Naive thymus-derived CD8-positive, alpha-beta T cell (primary cell): ENCODE results near the gene GEMIN5. TPM values are rescaled to one million over a fixed set of nuclear protein-coding genes. Genes with fewer than 3 reads are reported as not detected.

Experiments
- ATAC-seq, 2 donors: fragments of 150-1000 bp; cut with Tn5 transposase in 1 of 2; sonication (Bioruptor Pico), chemical (Tn5 transposase) in 1 of 2; 1 replicate in 1 of 2; 2 replicates in 1 of 2; pipeline ENCODE4 v1.10.0; 2021; ENCODE audit warnings: mild to moderate bottlenecking in 2 of 2, moderate library complexity in 2 of 2
- POLR2A ChIA-PET: fragments of 350-600 bp; sonication (Branson Sonifier 250); formaldehyde crosslinking; loops from one replicate; lab custom pipeline; 2021; ENCODE audit warnings: antibody characterized with exemption; lab: Charles Lee
- DNase-seq, 10 donors: peaks; one replicate each; pipeline versions ENCODE4 v3.0.0 to v3.0.0-alpha.2; 2020 to 2022
- H3K27ac Mint-ChIP-seq, 10 donors: one replicate each; pipeline ENCODE4 v1.8.0; 2020 to 2022; ENCODE audit warnings: mild to moderate bottlenecking in 10 of 10, mixed read lengths in 10 of 10, moderate library complexity in 4 of 10, inconsistent platforms in 1 of 10
- H3K27me3 Mint-ChIP-seq, 5 donors: one replicate each; pipeline ENCODE4 v1.8.0; 2021 to 2022; ENCODE audit warnings: mixed read lengths in 5 of 5
- H3K36me3 Mint-ChIP-seq, 3 donors: one replicate each; pipeline ENCODE4 v1.8.0; 2020 to 2022; ENCODE audit warnings: mixed read lengths in 3 of 3, mild to moderate bottlenecking in 2 of 3, inconsistent platforms in 1 of 3
- H3K4me1 Mint-ChIP-seq, 4 donors: one replicate each; pipeline ENCODE4 v1.8.0; 2021 to 2022; ENCODE audit warnings: mixed read lengths in 4 of 4
- H3K4me3 Mint-ChIP-seq, 10 donors: one replicate each; pipeline ENCODE4 v1.8.0; 2020 to 2022; ENCODE audit warnings: mild to moderate bottlenecking in 10 of 10, mixed read lengths in 10 of 10, moderate library complexity in 6 of 10, inconsistent platforms in 1 of 10
- H3K9me3 Mint-ChIP-seq, 9 donors: one replicate each; pipeline ENCODE4 v1.8.0; 2020 to 2022; ENCODE audit warnings: mixed read lengths in 9 of 9, mild to moderate bottlenecking in 3 of 9, inconsistent platforms in 1 of 9, moderate library complexity in 1 of 9
- polyA plus RNA-seq, 3 donors: library from polyadenylated mRNA; unstranded; fragments of 300-500 nt; fragmentation: Illumina TruSeq; gene quantifications; one replicate each; pipeline ENCODE4 v1.2.3, GENCODE V29; 2021
- total RNA-seq, 8 experiments: library from RNA in 2 of 8; stranded (reverse) in 2 of 8; gene quantifications; one replicate each; pipeline ENCODE4 v1.2.3 and lab custom pipeline; 2021 to 2026

The GEMIN5 gene
- total and polyA plus RNA-seq, 5 experiments from 2014 or later = 6.2 to 18.7 (median 10.5) TPM

- Mint-ChIP-seq H3K27ac (peak overlapping the region in 6 of 10 donors; percentile 1 to 43 (median 20)), H3K36me3 (peaks cover 0 to 86% (median 16%) of the 10 kb centered on the region in 3 donors), H3K27me3 (no peaks in the 10 kb centered on the region), H3K9me3 (no peaks in the 10 kb centered on the region), H3K4me3 (no peak overlapping the region), H3K4me1 (peaks cover 18 to 47% (median 31%) of the 10 kb centered on the region in 4 donors)
- POLR2A ChIA-PET = no interaction called here
- no peak for ATAC-seq
- no peak for DNase-seq
These were observed 71.2 kb downstream of the GEMIN5 start for GRCh38 chr5:154866841-154867240.

- POLR2A ChIA-PET = no interaction called here
- ATAC-seq (no peak), DNase-seq (no peak)
- H3K4me1 Mint-ChIP-seq = peaks cover 23 to 53% (median 42%) of the 10 kb centered on the region in 4 donors
- H3K9me3 Mint-ChIP-seq = no peaks in the 10 kb centered on the region
- H3K36me3 Mint-ChIP-seq = peaks cover 0 to 83% (median 12%) of the 10 kb centered on the region in 3 donors
- H3K4me3 Mint-ChIP-seq = no peak overlapping the region
- peak overlapping the region in 7 of 10 donors; percentile 2 to 71 (median 39) for H3K27ac Mint-ChIP-seq
- no peaks in the 10 kb centered on the region for H3K27me3 Mint-ChIP-seq
These were observed 72.4 kb downstream of the GEMIN5 start for GRCh38 chr5:154865466-154866184.

- Mint-ChIP-seq H3K27ac (peak overlapping the region; percentile 19 to 91 (median 57)), H3K4me1 (peaks cover 32 to 67% (median 50%) of the 10 kb centered on the region in 4 donors), H3K36me3 (peaks cover 0 to 71% (median 12%) of the 10 kb centered on the region in 3 donors), H3K27me3 (no peaks in the 10 kb centered on the region), H3K9me3 (no peaks in the 10 kb centered on the region), H3K4me3 (peak overlapping the region in 5 of 10 donors; percentile 8 to 92 (median 24))
- ATAC-seq = no peak
- no peak for DNase-seq
- POLR2A ChIA-PET = no interaction called here
These were observed 74.5 kb downstream of the GEMIN5 start for GRCh38 chr5:154863291-154864080.

- Mint-ChIP-seq H3K4me1 (peaks cover 34 to 65% (median 49%) of the 10 kb centered on the region in 4 donors), H3K27me3 (no peaks in the 10 kb centered on the region), H3K4me3 (peak overlapping the region in 8 of 10 donors; percentile 17 to 92 (median 56)), H3K27ac (peak overlapping the region; percentile 34 to 91 (median 74)), H3K36me3 (peaks cover 0 to 64% (median 12%) of the 10 kb centered on the region in 3 donors), H3K9me3 (no peaks in the 10 kb centered on the region)
- no peak for ATAC-seq
- DNase-seq = no peak
- POLR2A ChIA-PET = no interaction called here
These were observed 75.2 kb downstream of the GEMIN5 start for GRCh38 chr5:154862766-154863165.

- POLR2A ChIA-PET = no interaction called here
- no peak for DNase-seq
- Mint-ChIP-seq H3K4me1 (peaks cover 33 to 64% (median 50%) of the 10 kb centered on the region in 4 donors), H3K27ac (peak overlapping the region in 8 of 10 donors; percentile 63 to 91 (median 76)), H3K36me3 (peaks cover 0 to 58% (median 12%) of the 10 kb centered on the region in 3 donors), H3K9me3 (no peaks in the 10 kb centered on the region), H3K27me3 (no peaks in the 10 kb centered on the region), H3K4me3 (peak overlapping the region; percentile 22 to 97 (median 76))
- no peak for ATAC-seq
These were observed 76.1 kb downstream of the GEMIN5 start for GRCh38 chr5:154861946-154862345.

GRCh38 chr5:154860765-154861164 lies 77.2 kb downstream of the GEMIN5 start:
- Mint-ChIP-seq H3K4me3 (peak overlapping the region; percentile 87 to 97 (median 95)), H3K36me3 (peaks cover 0 to 47% (median 7%) of the 10 kb centered on the region in 3 donors), H3K9me3 (no peaks in the 10 kb centered on the region), H3K27ac (peak overlapping the region; percentile 91 to 100 (median 99)), H3K27me3 (no peaks in the 10 kb centered on the region), H3K4me1 (peaks cover 34 to 63% (median 51%) of the 10 kb centered on the region in 4 donors)
- ATAC-seq = no peak
- POLR2A ChIA-PET = interaction anchor here (1.0 kb wide), 1 partner anchor 210 kb away, joined by 4 read pairs; no protein-coding TSS in a partner anchor
- no peak for DNase-seq

GRCh38 chr5:154860123-154860522 lies 77.9 kb downstream of the GEMIN5 start:
- ATAC-seq = no peak
- POLR2A ChIA-PET = interaction anchor here (0.9 to 1.0 kb wide), 2 partner anchors 100 to 209 kb away, joined by 3 to 4 read pairs; no protein-coding TSS in a partner anchor
- no peaks in the 10 kb centered on the region for H3K9me3 Mint-ChIP-seq
- peak overlapping the region; percentile 87 to 97 (median 95) for H3K4me3 Mint-ChIP-seq
- peaks cover 32 to 59% (median 49%) of the 10 kb centered on the region in 4 donors for H3K4me1 Mint-ChIP-seq
- no peaks in the 10 kb centered on the region for H3K27me3 Mint-ChIP-seq
- no peak for DNase-seq
- peaks cover 0 to 40% (median 3%) of the 10 kb centered on the region in 3 donors for H3K36me3 Mint-ChIP-seq
- peak overlapping the region; percentile 91 to 100 (median 99) for H3K27ac Mint-ChIP-seq

- peaks cover 0 to 31% (median 3%) of the 10 kb centered on the region in 3 donors for H3K36me3 Mint-ChIP-seq
- ATAC-seq (no peak), DNase-seq (peak in 4 of 10 donors; percentile 15 to 51 (median 39))
- peak overlapping the region; percentile 91 to 100 (median 99) for H3K27ac Mint-ChIP-seq
- peaks cover 32 to 53% (median 46%) of the 10 kb centered on the region in 4 donors for H3K4me1 Mint-ChIP-seq
- H3K27me3 Mint-ChIP-seq = no peaks in the 10 kb centered on the region
- peak overlapping the region; percentile 87 to 97 (median 95) for H3K4me3 Mint-ChIP-seq
- POLR2A ChIA-PET = interaction anchor here (0.6 to 2.8 kb wide), 9 partner anchors 30 to 105 kb away, joined by 3 to 13 read pairs (median 4); partner anchors contain the start of gene LARP1
- no peaks in the 10 kb centered on the region for H3K9me3 Mint-ChIP-seq
These were observed 78.8 kb downstream of the GEMIN5 start for GRCh38 chr5:154858972-154859871.

- no peaks in the 10 kb centered on the region for H3K27me3 Mint-ChIP-seq
- H3K4me3 Mint-ChIP-seq = peak within 1 kb of the TSS; percentile 87 to 97 (median 95)
- POLR2A ChIA-PET = interaction anchor here (0.6 to 2.8 kb wide), 9 partner anchors 18 to 104 kb away, joined by 3 to 13 read pairs (median 4); partner anchors contain the start of gene LARP1
- H3K4me1 Mint-ChIP-seq = peaks cover 32 to 49% (median 45%) of the 10 kb centered on the region in 4 donors
- DNase-seq (peak; percentile 94 to 99 (median 98)), ATAC-seq (peak; percentile 70 to 75)
- no peaks in the 10 kb centered on the region for H3K9me3 Mint-ChIP-seq
- H3K27ac Mint-ChIP-seq = peak within 1 kb of the TSS; percentile 91 to 100 (median 99)
- peaks cover 0 to 24% (median 0%) of the 10 kb centered on the region in 3 donors for H3K36me3 Mint-ChIP-seq
These were observed 79.6 kb downstream of the GEMIN5 start, which contains the start of gene CNOT8 for GRCh38 chr5:154858297-154858971. Gene CNOT8 (plus strand): TSS chr5:154858627. CDS start chr5:154863279, 4,652 bp downstream.

- H3K9me3 Mint-ChIP-seq = no peaks in the 10 kb centered on the region
- ATAC-seq = peak; percentile 64 to 69
These were observed 80.3 kb downstream of the GEMIN5 start for GRCh38 chr5:154857530-154858296.

More at GRCh38 chr5:154857530-154858296, 80.3 kb downstream of the GEMIN5 start:
- POLR2A ChIA-PET = interaction anchor here (0.7 to 2.8 kb wide), 13 partner anchors 10 to 104 kb away, joined by 3 to 13 read pairs (median 4); partner anchors contain the start of genes GEMIN5 and LARP1
- H3K27ac Mint-ChIP-seq = peak overlapping the region; percentile 91 to 100 (median 99)
- no peaks in the 10 kb centered on the region for H3K27me3 Mint-ChIP-seq
- peaks cover 0 to 17% (median 0%) of the 10 kb centered on the region in 3 donors for H3K36me3 Mint-ChIP-seq
- H3K4me1 Mint-ChIP-seq = peaks cover 26 to 42% (median 38%) of the 10 kb centered on the region in 4 donors
- H3K4me3 Mint-ChIP-seq = peak overlapping the region; percentile 87 to 97 (median 95)
- peak; percentile 73 to 97 (median 90) for DNase-seq
